ENCODE measurements around the gene ZIC2. TPM values are rescaled to one million over a fixed set of nuclear protein-coding genes. Genes with fewer than 3 reads are reported as not detected.

The ZIC2 gene
- total RNA-seq, 3 donors from 2014 or later = 0.09 to 0.31 TPM; not detected in 1

DNA sequence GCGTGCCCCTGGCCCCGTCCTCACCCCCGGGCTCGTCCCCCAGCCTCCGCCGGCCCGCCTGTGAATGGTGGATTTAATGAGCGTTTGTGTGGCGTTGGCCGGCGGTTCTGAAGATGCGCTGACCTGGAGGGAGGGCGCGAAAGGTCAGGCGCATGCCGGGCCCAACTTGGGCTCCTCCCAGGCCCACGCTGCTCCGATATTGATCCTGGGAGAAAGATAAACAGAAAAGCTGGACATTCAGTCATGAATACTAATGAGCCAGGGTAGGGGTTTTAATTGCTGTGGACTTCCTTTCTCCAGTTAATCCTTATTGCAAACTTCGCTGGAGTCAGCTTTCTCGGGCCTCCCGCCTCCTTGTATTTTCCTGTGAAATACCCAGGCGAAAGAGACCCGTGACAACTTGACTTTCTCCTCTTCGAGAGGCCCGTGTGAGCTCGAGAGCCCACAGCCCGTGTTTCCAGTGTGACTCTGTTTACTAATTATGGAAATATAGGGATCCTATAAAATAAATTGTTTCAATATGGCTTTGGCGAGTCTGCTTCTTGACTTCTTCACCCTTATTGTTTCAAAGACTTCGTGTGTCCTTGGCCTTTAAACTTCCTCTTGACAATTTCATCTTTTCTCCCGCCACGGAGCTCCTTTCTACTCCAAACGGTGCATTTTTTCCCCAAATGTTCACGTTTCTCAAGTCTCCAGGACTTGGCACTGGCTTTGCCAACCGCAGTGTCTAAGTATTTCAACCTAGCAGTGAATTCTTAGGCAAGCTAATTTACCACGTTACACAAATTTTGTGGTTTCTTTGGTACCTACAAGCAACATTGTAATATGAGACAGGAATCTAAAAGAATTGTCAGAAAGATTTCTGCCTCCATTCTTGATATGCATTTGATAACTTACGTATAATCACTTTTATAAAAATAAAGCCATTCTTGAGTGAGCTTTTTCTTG lies 10.5 kb downstream of the ZIC2 start:
- no peaks in the 10 kb centered on the region for H3K36me3 ChIP-seq (ENCODE audit: low read depth)
- intact Hi-C loops (cut with DNase I, micrococcal nuclease) = no loop called here
- ATAC-seq = no peak
- TF ChIP-seq, protein P1, sequence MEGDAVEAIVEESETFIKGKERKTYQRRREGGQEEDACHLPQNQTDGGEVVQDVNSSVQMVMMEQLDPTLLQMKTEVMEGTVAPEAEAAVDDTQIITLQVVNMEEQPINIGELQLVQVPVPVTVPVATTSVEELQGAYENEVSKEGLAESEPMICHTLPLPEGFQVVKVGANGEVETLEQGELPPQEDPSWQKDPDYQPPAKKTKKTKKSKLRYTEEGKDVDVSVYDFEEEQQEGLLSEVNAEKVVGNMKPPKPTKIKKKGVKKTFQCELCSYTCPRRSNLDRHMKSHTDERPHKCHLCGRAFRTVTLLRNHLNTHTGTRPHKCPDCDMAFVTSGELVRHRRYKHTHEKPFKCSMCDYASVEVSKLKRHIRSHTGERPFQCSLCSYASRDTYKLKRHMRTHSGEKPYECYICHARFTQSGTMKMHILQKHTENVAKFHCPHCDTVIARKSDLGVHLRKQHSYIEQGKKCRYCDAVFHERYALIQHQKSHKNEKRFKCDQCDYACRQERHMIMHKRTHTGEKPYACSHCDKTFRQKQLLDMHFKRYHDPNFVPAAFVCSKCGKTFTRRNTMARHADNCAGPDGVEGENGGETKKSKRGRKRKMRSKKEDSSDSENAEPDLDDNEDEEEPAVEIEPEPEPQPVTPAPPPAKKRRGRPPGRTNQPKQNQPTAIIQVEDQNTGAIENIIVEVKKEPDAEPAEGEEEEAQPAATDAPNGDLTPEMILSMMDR (IDR thresholded peaks at IDR 0.05) = no peak
- H3K9me3 ChIP-seq = no peaks in the 10 kb centered on the region
- DNase-seq = no peak
- no peak overlapping the region for H3K4me3 ChIP-seq
- H3K4me1 ChIP-seq (ENCODE audit: low read depth) = peaks cover 22% of the 10 kb centered on the region

DNA sequence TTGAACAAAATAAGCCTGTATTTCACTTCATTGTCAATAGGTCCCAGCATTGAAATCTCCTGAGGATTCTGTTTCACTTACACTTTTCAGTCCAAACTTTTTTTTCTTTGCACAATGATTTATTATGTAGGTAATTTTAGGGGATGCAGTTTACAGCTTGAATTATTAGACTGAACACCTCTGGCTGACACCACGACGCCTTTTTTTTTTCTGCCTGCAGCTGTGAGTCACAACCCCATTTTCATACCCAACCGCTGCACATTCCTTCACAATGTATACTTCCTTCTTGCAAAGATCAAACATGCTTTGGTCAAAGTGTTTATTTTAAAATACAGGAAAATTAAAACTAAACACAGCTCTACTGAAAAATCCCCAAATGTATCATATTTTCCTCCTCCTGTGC lies 11.4 kb downstream of the ZIC2 start:
- intact Hi-C loops (cut with DNase I, micrococcal nuclease) = no loop called here
- Histone ChIP-seq H3K4me3 (no peak overlapping the region), H3K36me3 (ENCODE audit: low read depth) (no peaks in the 10 kb centered on the region), H3K4me1 (ENCODE audit: low read depth) (peaks cover 22% of the 10 kb centered on the region), H3K9me3 (no peaks in the 10 kb centered on the region)
- DNase-seq (no peak), ATAC-seq (no peak)
- TF ChIP-seq, protein P1 (IDR thresholded peaks at IDR 0.05) = no peak

DNA sequence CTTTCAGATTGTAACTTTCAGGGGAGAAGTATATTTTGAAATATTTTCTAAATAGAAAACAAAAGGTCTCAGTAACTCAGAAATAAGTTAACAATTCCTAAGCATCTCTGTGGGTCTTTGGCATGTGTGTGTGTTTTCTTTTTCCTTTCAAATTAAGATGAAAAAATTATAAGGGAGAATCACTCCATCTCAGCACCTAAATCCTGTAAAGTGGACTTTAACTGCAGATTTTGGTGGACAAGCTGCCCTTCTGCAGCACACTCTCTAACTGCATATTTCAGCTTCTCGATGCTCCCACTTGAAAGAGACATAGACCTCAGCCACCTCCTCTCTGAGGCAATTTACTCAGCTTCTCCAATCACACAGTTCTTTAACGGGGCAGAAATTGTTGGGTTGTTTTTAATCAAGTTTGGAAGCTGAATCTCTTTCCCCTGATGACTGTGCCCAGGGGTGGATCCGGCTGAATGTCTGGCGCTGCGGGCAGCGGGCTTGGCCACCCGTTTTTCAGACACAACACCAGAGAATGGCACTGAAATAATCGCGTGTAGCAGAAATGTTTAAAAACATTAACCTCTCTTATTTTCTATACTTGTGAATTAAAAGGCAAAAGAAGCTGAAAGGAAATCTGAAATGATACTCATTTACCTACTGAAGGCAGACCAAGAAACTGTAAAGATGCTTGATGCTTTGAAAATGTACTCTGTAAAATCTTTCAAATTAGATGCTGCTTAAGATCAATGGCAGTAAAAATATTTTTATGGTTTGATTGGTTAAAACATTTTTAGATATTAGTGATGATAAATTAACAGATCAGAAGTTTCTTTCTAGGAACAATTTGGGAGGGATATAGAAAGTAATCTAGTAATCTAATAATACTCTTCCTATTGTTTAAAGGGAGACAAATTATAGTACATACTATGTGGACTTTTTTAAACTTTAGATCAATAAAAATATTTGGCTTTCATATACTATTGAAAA lies 12.4 kb downstream of the ZIC2 start:
- DNase-seq (no peak), ATAC-seq (no peak)
- no peak overlapping the region for H3K4me3 ChIP-seq
- H3K9me3 ChIP-seq = no peaks in the 10 kb centered on the region
- intact Hi-C loops (cut with DNase I, micrococcal nuclease) = no loop called here
- TF ChIP-seq, protein P1 (IDR thresholded peaks at IDR 0.05) = no peak
- no peaks in the 10 kb centered on the region for H3K36me3 ChIP-seq (ENCODE audit: low read depth)
- H3K4me1 ChIP-seq (ENCODE audit: low read depth) = peaks cover 20% of the 10 kb centered on the region

DNA sequence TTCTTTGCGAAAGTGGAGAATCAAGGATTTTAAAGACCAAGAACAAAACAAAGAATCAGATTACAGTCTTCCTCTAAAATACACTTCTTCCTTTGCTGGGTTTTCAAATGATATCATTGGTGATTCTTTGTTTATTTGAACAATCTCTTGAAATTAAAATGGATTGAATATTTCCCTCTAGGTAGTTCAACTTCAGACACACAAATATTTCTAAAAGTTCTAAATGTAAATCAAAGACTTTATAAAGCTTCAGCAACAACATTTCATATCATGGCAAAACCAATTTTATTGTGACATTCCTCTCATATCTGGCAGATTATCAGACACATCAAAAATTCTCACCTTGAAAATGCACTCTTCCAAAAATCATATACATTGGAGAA lies 13.0 kb downstream of the ZIC2 start:
- intact Hi-C loops (cut with DNase I, micrococcal nuclease) = no loop called here
- Histone ChIP-seq H3K9me3 (no peaks in the 10 kb centered on the region), H3K36me3 (ENCODE audit: low read depth) (no peaks in the 10 kb centered on the region), H3K4me1 (ENCODE audit: low read depth) (peaks cover 13% of the 10 kb centered on the region), H3K4me3 (no peak overlapping the region)
- DNase-seq (no peak), ATAC-seq (no peak)
- TF ChIP-seq, protein P1 (IDR thresholded peaks at IDR 0.05) = no peak

DNA sequence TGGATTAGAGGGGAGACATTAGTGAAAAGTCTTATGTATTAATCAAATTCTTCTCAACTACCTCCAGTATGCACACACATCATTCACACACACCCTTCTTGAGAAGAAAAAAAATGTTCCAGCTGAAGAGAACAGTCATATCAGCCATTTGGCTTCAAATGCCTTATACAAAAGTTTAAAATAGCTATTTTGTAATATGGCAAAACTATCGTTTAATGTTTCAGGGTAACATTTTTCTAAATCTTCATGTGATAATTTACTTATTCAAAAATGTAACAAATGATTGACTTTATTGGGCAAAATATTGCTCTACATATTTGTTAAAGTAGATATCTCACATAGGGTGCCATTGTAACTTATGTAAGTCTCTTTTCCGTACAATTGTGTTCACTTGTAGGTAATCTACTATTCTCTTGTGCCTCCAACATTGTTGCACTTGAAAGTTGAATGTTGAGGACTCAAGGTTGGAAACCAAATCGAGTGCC lies 13.6 kb downstream of the ZIC2 start:
- Histone ChIP-seq H3K4me1 (ENCODE audit: low read depth) (peaks cover 8% of the 10 kb centered on the region), H3K36me3 (ENCODE audit: low read depth) (no peaks in the 10 kb centered on the region), H3K4me3 (no peak overlapping the region), H3K9me3 (no peaks in the 10 kb centered on the region)
- intact Hi-C loops (cut with DNase I, micrococcal nuclease) = no loop called here
- TF ChIP-seq, protein P1 (IDR thresholded peaks at IDR 0.05) = no peak
- no peak for DNase-seq
- no peak for ATAC-seq

Data from mucosa of descending colon (tissue), 3 donors.